GM18870 (cell line): ENCODE data around the gene SLC37A1.

Source experiments
- ATAC-seq: cut with Tn5 transposase; IDR thresholded peaks from one replicate; pipeline ENCODE4 v1.9.1; 2021; ENCODE audit warnings: moderate library complexity; ENCODE audit not compliant: unreplicated experiment

Gene SLC37A1

GRCh38 chr21:42630626-42631025, 117.0 kb downstream of the SLC37A1 start:
- no peak for ATAC-seq
